ENCODE results near the gene ASB13.

Gene ASB13

DNA sequence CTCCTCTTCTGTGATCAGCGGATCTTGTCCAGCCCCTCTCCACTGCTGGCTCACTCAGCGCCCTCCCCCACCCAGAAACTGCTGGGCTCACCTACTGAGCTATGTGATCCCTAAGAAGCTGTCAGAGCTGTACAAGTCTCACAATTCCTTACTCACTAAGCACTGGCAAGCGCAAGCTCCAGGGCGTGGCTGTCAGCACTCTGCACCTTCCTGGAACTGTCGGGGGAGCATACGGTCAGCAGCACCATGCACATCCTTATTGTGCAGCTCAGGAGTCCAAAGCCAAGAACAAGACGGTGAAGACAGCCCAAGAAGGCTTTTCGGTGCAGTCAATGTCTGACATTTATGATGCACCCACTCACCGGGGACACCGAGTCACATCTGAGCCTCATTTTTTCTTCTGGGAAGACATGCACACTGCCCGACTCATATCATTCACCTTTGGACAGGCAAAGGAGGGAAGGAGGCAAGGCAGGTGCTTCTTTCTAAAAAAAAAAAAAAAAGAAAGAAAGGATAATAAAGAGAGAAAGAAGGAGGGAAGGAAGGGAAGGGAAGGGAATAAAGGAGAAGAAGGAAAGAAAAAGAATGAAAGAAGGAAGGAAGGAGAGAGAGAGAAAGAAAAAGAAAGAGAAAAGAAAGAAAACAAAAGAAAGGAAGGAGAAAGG lies 56.3 kb downstream of the ASB13 start:
- no peak overlapping the region for H3K4me3 ChIP-seq (ENCODE audit: low read depth, low read length)
- TF ChIP-seq, protein P1, sequence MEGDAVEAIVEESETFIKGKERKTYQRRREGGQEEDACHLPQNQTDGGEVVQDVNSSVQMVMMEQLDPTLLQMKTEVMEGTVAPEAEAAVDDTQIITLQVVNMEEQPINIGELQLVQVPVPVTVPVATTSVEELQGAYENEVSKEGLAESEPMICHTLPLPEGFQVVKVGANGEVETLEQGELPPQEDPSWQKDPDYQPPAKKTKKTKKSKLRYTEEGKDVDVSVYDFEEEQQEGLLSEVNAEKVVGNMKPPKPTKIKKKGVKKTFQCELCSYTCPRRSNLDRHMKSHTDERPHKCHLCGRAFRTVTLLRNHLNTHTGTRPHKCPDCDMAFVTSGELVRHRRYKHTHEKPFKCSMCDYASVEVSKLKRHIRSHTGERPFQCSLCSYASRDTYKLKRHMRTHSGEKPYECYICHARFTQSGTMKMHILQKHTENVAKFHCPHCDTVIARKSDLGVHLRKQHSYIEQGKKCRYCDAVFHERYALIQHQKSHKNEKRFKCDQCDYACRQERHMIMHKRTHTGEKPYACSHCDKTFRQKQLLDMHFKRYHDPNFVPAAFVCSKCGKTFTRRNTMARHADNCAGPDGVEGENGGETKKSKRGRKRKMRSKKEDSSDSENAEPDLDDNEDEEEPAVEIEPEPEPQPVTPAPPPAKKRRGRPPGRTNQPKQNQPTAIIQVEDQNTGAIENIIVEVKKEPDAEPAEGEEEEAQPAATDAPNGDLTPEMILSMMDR (IDR thresholded peaks at IDR 0.05; ENCODE audit: low read depth, low read length), result no peak

DNA sequence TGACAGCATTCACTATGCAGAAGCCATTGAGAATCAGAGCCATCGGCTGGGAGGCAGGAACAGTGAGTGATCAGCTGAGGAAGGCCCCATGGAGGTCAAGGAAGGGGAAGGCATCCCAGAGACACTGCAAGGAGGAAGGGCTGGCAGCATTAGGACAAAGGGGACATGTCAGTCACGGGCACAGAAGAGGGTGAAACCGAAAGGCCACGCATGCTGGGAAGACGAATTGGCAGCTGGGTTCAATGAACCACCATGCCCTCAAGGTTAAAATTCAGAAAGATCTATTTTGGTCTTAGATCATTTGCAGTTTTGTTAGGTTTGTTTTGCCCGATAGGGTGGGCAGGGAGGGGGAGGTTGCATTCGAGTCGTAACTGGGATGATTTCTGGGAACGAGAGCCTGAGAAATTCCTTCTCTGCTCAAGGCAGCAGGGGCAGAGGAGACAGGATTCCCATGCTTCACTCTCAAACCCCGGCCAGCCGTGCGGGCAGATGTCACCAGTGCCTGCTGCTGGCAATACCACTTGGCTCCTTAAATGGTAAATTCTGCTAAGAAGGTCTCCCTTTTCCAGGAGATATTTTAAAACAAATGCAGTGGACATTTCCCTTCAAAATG lies 57.7 kb downstream of the ASB13 start:
- no peak overlapping the region for H3K4me3 ChIP-seq (ENCODE audit: low read depth, low read length)
- TF ChIP-seq, protein P1 (IDR thresholded peaks at IDR 0.05; ENCODE audit: low read depth, low read length), result no peak

GRCh38 chr10:5607594-5607993 lies 58.8 kb downstream of the ASB13 start:
- TF ChIP-seq, protein P1 (IDR thresholded peaks at IDR 0.05; ENCODE audit: low read depth, low read length), result no peak
- no peak overlapping the region for H3K4me3 ChIP-seq (ENCODE audit: low read depth, low read length)

DNA sequence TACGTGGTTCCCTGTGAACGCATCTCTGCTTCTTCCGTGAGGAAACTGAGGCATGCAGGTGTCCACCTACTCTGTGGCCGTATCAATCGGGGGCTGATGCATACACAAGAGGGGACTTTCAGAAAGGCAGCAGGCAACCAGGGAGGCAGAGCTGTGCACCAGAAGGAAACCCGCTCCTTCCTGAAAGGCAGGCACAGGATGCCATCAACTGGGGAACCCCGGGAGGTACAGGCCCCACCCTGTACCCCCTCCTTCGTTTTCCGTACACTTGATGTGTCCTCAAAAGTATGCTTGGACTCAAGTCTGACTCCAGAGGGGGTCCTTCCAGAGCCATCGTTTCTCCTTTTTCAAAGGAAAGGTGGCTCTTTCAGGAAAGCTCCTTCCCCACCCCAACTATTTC lies 59.5 kb downstream of the ASB13 start:
- TF ChIP-seq, protein P1 (IDR thresholded peaks at IDR 0.05; ENCODE audit: low read depth, low read length), result no peak
- no peak overlapping the region for H3K4me3 ChIP-seq (ENCODE audit: low read depth, low read length)

- TF ChIP-seq, protein P1 (IDR thresholded peaks at IDR 0.05; ENCODE audit: low read depth, low read length), result no peak
- no peak overlapping the region for H3K4me3 ChIP-seq (ENCODE audit: low read depth, low read length)
Measured at GRCh38 chr10:5606321-5606720, 60.1 kb downstream of the ASB13 start.

DNA sequence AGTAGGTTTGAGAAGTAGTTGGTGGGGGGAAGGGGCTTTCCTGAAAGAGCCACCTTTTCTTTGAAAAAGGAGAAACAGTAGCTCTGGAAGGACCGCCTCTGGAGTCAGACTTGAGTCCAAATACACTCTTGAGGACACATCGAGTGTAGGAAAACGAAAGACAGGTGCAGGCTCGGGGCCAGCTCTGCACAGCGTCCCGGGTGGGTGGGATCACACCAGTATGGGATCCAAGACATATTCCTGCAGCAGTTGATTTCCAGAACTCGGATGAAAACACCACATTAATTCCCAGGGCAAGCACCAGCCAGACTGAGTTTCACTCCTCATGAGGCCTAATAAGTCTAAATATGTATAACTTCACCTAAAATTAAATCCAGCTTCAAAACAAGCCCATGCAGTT lies 61.4 kb downstream of the ASB13 start:
- TF ChIP-seq, protein P1 (IDR thresholded peaks at IDR 0.05; ENCODE audit: low read depth, low read length), result no peak
- no peak overlapping the region for H3K4me3 ChIP-seq (ENCODE audit: low read depth, low read length)

- TF ChIP-seq, protein P1 (IDR thresholded peaks at IDR 0.05; ENCODE audit: low read depth, low read length), result no peak
- no peak overlapping the region for H3K4me3 ChIP-seq (ENCODE audit: low read depth, low read length)
Measured at GRCh38 chr10:5604236-5604925, 62.0 kb downstream of the ASB13 start.

Data from WI38 (cell line).